ENCODE measurements around the gene ALDH3B1. TPM values are rescaled to one million over a fixed set of nuclear protein-coding genes. Genes with fewer than 3 reads are reported as not detected.

The ALDH3B1 gene
- total RNA-seq, 1 donor: 20.8 TPM

GRCh38 chr11:68035266-68035876, 25.2 kb downstream of the ALDH3B1 start:
- TF ChIP-seq CTCF (IDR thresholded peaks at IDR 0.05; ENCODE audit: insufficient read depth, low read length): no peak
- DNase-seq (ENCODE audit: low read depth): no peak
- no peak overlapping the region for H3K4me3 ChIP-seq (ENCODE audit: low read depth, low read length)

- DNase-seq (ENCODE audit: low read depth): no peak
- TF ChIP-seq CTCF (IDR thresholded peaks at IDR 0.05; ENCODE audit: insufficient read depth, low read length): no peak
- H3K4me3 ChIP-seq (ENCODE audit: low read depth, low read length): no peak overlapping the region
These were observed 26.1 kb downstream of the ALDH3B1 start for GRCh38 chr11:68036141-68036716.

- H3K4me3 ChIP-seq (ENCODE audit: low read depth, low read length): no peak overlapping the region
- TF ChIP-seq CTCF (IDR thresholded peaks at IDR 0.05; ENCODE audit: insufficient read depth, low read length): no peak
- DNase-seq (ENCODE audit: low read depth): no peak
These were observed 26.7 kb downstream of the ALDH3B1 start for GRCh38 chr11:68036717-68037239.

- no peak for DNase-seq (ENCODE audit: low read depth)
- no peak for TF ChIP-seq CTCF (IDR thresholded peaks at IDR 0.05; ENCODE audit: insufficient read depth, low read length)
- no peak overlapping the region for H3K4me3 ChIP-seq (ENCODE audit: low read depth, low read length)
These were observed 27.5 kb downstream of the ALDH3B1 start for GRCh38 chr11:68037411-68038225.

GRCh38 chr11:68038226-68038717, 28.1 kb downstream of the ALDH3B1 start:
- peak overlapping the region; percentile 79 for H3K4me3 ChIP-seq (ENCODE audit: low read depth, low read length)
- TF ChIP-seq CTCF (IDR thresholded peaks at IDR 0.05; ENCODE audit: insufficient read depth, low read length): no peak
- no peak for DNase-seq (ENCODE audit: low read depth)

GRCh38 chr11:68038718-68039525, 28.8 kb downstream of the ALDH3B1 start, which contains the start of gene TCIRG1:
TCIRG1 (plus strand) TSS chr11:68039025; CDS start chr11:68041272, 2,247 bp downstream.
- DNase-seq (ENCODE audit: low read depth): peak; percentile 77
- peak within 1 kb of the TSS; percentile 79 for H3K4me3 ChIP-seq (ENCODE audit: low read depth, low read length)
- TF ChIP-seq CTCF (IDR thresholded peaks at IDR 0.05; ENCODE audit: insufficient read depth, low read length): no peak

All from fibroblast of the aortic adventitia (primary cell).